Retinal pigment epithelial cell (primary cell): ENCODE results near the gene ARL15.

Source experiments
- DNase-seq: peaks from one replicate; pipeline ENCODE4 v3.0.0-alpha.2; 2010; ENCODE audit warnings: low read depth
- H3K4me3 ChIP-seq: 2 replicates; pipeline ENCODE4 v1.5.1; 2011; ENCODE audit warnings: mild to moderate bottlenecking, low read length, control low read depth, moderate library complexity
- CTCF ChIP-seq: conservative IDR thresholded peaks from 2 replicates; pipeline ENCODE4 v1.5.1; 2011; ENCODE audit warnings: low read depth, low read length, control low read depth, inconsistent platforms

Gene ARL15

GRCh38 chr5:54285686-54286085, 24.7 kb downstream of the ARL15 start:
- H3K4me3 ChIP-seq = no peak overlapping the region
- no peak for DNase-seq
- TF ChIP-seq CTCF = no peak

GRCh38 chr5:54284586-54284985, 25.8 kb downstream of the ARL15 start:
- H3K4me3 ChIP-seq = no peak overlapping the region
- DNase-seq = no peak
- TF ChIP-seq CTCF = no peak

DNA sequence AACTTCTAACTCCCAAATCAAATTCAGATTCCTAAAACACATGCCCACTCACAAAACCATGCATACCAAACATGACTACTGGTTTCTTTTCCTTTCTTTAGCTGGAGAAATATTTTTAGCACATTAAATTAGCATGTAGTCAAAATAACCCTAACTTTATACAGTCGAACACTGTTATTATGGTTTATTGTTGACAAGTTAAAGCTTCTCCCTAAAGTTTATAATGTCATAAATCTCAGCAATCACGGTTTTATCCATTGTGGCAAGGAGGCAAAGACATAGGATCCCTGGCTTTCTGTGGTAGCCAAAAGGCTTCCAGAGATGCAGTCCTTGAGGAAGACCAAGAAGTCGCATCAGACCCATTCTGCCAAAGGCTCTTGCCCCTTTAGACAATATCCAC, 27.5 kb downstream of the ARL15 start:
- no peak for DNase-seq
- no peak overlapping the region for H3K4me3 ChIP-seq
- TF ChIP-seq CTCF = no peak

DNA sequence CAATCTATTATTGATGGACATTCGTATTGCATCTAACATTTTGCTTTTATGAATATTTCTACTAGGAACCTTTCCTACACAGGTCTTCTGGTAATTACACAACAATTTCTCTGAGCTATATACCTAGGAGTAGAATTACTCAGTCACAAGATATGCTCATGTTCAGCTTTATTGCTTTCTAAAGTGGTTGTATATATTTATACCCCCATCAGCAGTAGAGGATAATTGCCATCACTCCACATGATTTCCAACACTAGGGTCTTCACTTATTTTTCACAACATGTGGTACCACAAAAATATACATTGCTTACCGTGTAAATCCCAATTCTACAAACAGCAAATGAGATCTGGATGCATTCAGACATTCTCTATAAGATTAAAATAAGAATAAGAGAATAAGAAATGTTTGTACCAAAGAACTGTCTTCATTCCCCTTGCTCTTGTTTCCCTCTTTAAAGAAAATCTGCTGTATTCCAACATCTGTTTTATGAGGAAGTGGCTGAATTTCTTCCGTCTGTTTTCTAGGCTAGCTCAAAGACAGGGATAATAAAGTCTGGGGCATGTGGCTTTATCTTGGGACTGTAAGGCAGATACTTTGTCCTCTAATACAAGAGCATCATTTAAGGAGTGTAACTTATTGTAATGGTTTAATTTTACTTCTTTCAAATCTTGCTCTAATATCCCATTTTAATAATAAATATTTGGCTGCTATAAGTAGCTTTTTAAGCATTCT, 28.2 kb downstream of the ARL15 start:
- H3K4me3 ChIP-seq = no peak overlapping the region
- TF ChIP-seq CTCF = no peak
- DNase-seq = no peak

GRCh38 chr5:54279960-54280359, 30.4 kb downstream of the ARL15 start:
- no peak overlapping the region for H3K4me3 ChIP-seq
- DNase-seq = no peak
- no peak for TF ChIP-seq CTCF

DNA sequence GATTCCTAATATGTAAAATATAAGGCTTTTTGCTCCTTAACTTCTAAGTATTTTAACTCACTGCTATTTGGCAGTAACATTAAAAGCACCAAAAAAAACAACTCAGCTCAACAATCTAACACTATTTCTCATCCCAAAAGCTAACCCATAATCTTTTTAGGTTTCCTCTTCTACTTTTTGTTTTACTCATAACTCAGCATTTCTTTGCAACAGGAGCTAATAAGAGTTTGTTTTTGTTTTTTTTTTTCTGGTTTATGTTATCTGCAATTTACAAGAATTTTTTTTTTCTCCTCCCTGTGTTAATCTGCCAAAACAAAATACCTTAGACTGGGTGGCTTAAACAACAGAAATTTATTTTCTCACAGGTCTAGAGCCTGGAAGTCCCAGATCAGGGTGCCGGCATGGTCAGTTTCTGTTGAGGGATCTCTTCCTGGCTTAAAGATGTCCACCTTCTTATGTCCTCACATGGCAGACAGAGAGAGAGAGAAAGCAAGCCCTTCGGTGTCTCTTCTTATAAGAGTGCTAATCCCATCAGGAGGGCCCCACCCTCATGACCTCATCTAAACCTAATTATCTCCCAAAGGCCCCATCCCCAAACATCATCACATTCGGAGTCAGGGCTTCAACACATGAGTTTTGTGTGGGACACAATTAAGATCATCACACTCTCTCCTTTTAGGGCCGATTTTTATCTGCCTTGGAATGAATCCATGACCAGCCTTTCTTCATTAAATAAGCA, 31.2 kb downstream of the ARL15 start:
- no peak for DNase-seq
- no peak overlapping the region for H3K4me3 ChIP-seq
- no peak for TF ChIP-seq CTCF
